ENCODE data around the gene SORCS2. TPM values are rescaled to one million over a fixed set of nuclear protein-coding genes. Genes with fewer than 3 reads are reported as not detected.

SORCS2 gene
- total and polyA plus RNA-seq, 2 of the 8 experiments (the other 6 are each of a cell fraction or from before 2014, with no cell fraction given), result 0.36 to 1.8 TPM

GRCh38 chr4:7224878-7225533 is 32.7 kb downstream of the SORCS2 start:
- H4K5ac ChIP-seq (ENCODE audit: insufficient read length, low read depth, low read length), result no peak overlapping the region
- H3K4me3 ChIP-seq (ENCODE audit: extremely low read depth in 1 of 4, insufficient read depth in 2 of 4, low read depth in 3 of 4, low read length in 4 of 4), result no peak overlapping the region
- no peak overlapping the region for H3K27ac ChIP-seq (ENCODE audit: low read depth, low read length)
- no peaks in the 10 kb centered on the region for H4K20me1 ChIP-seq (replicated peaks in 1 of 2; ENCODE audit: control insufficient read depth in 1 of 2, insufficient read depth in 2 of 2, low read length in 2 of 2)
- FAIRE-seq (no peak), DNase-seq (ENCODE audit: low read depth in 1 of 2, low spot score in 2 of 2) (no peak)
- H3K14ac ChIP-seq (ENCODE audit: insufficient read length), result no peak overlapping the region
- no peak overlapping the region for H3K9ac ChIP-seq (replicated peaks in 1 of 4; ENCODE audit: extremely low read depth in 1 of 4, low read depth in 3 of 4, low read length in 3 of 4)
- no peaks in the 10 kb centered on the region for H3K23me2 ChIP-seq (ENCODE audit: low read depth, low read length)
- no peaks in the 10 kb centered on the region for H3K9me3 ChIP-seq (ENCODE audit: insufficient read depth in 2 of 2, low read depth in 1 of 2, low read length in 1 of 2)
- no peak overlapping the region for H4K91ac ChIP-seq (replicated peaks; ENCODE audit: insufficient read length, low read length)
- H3K79me2 ChIP-seq (ENCODE audit: control insufficient read depth in 1 of 2, insufficient read depth in 2 of 2, low read length in 2 of 2), result no peaks in the 10 kb centered on the region
- H2AFZ ChIP-seq (ENCODE audit: low read length), result no peak overlapping the region
- 91% methylated on average over 11 of the region's 11 CpGs; no CpG with 5 or more reads in 1 of the 2 experiments for WGBS, 2 experiments (ENCODE audit: extremely low coverage in 1 of 2, insufficient coverage in 1 of 2, insufficient read length in 1 of 2, insufficient replicate concordance in 2 of 2, low coverage in 1 of 2, low lambda C conversion rate in 2 of 2, missing lambda C conversion rate in 1 of 2)
- H2BK15ac ChIP-seq (ENCODE audit: low read length), result no peak overlapping the region
- no peak overlapping the region for H3K18ac ChIP-seq (ENCODE audit: extremely low read depth, low read length)
- POLR2A ChIA-PET (ENCODE audit: partially characterized antibody), result no interaction called here
- no peak overlapping the region for H3K56ac ChIP-seq (replicated peaks; ENCODE audit: insufficient read length, low read depth, low read length)
- no peak overlapping the region for H3K4ac ChIP-seq (replicated peaks; ENCODE audit: insufficient read length, low read depth, low read length)
- H3K36me3 ChIP-seq (ENCODE audit: control insufficient read depth in 2 of 4, insufficient read depth in 4 of 4, low read length in 3 of 4), result no peaks in the 10 kb centered on the region
- H3K79me1 ChIP-seq (ENCODE audit: low read depth, low read length), result no peaks in the 10 kb centered on the region
- H4K8ac ChIP-seq (ENCODE audit: extremely low read depth, insufficient read depth, low read length), result no peak overlapping the region
- H2BK5ac ChIP-seq (ENCODE audit: low read depth, low read length), result no peak overlapping the region
- CTCF ChIA-PET (ENCODE audit: partially characterized antibody), result interaction anchor here (1.9 kb wide), 1 partner anchor 14 kb away, joined by 5 read pairs; no protein-coding TSS in a partner anchor
- H2BK12ac ChIP-seq (ENCODE audit: low read depth, low read length), result no peak overlapping the region
- no peaks in the 10 kb centered on the region for H3K4me1 ChIP-seq (replicated peaks in 1 of 4; ENCODE audit: control insufficient read depth in 3 of 4, insufficient read depth in 4 of 4, low read length in 3 of 4)
- H3K23ac ChIP-seq (ENCODE audit: insufficient read length), result no peak overlapping the region
- no peak overlapping the region for H2AK5ac ChIP-seq (ENCODE audit: low read depth, low read length)
- no peak overlapping the region for H2BK120ac ChIP-seq (replicated peaks; ENCODE audit: low read depth, low read length)
- no peak overlapping the region for H2BK20ac ChIP-seq (ENCODE audit: low read length)
- TF ChIP-seq POLR2A (IDR thresholded peaks at IDR 0.05; ENCODE audit: control extremely low read depth in 1 of 2, low read depth in 2 of 2, low read length in 2 of 2) (no peak), PHF8 (conservative IDR thresholded peaks at IDR 0.05; ENCODE audit: low read depth, low read length) (no peak), ATF2 (IDR thresholded peaks at IDR 0.05; ENCODE audit: low read length) (no peak), BCL11A (IDR thresholded peaks at IDR 0.05; ENCODE audit: low read depth in 2 of 2, low read length in 2 of 2) (no peak), FOSL1 (IDR thresholded peaks at IDR 0.05; ENCODE audit: insufficient read depth, low read depth, low read length) (no peak), SIN3A (conservative IDR thresholded peaks at IDR 0.05 in 1 of 2, IDR thresholded peaks at IDR 0.05 in 1 of 2; ENCODE audit: low read depth in 1 of 2, low read length in 2 of 2) (no peak), RAD21 (IDR thresholded peaks at IDR 0.05 in 1 of 2, conservative IDR thresholded peaks at IDR 0.05 in 1 of 2; ENCODE audit: low read depth in 2 of 2, low read length in 2 of 2) (no peak), CEBPB (IDR thresholded peaks at IDR 0.05; ENCODE audit: low read depth, low read length) (no peak), TAF7 (optimal IDR thresholded peaks at IDR 0.05; ENCODE audit: borderline replicate concordance, low read depth, low read length) (no peak), MAFK (IDR thresholded peaks at IDR 0.05; ENCODE audit: low read depth, low read length) (no peak), CHD2 (IDR thresholded peaks at IDR 0.05; ENCODE audit: low read length) (no peak)
- H3K4me2 ChIP-seq (ENCODE audit: insufficient read depth in 1 of 2, low read depth in 2 of 2, low read length in 2 of 2), result no peak overlapping the region
- no peaks in the 10 kb centered on the region for H3K27me3 ChIP-seq (replicated peaks in 1 of 4; ENCODE audit: control insufficient read depth in 3 of 4, extremely low read depth in 1 of 4, insufficient read depth in 3 of 4, low read length in 3 of 4)
